IPS-18a (cell line): ENCODE results near the gene SMURF1.

ENCODE experiments used
- H3K27ac ChIP-seq: one replicate; pipeline ENCODE4 v1.5.1; 2013; ENCODE audit warnings: low read length
- H3K27me3 ChIP-seq: one replicate; pipeline ENCODE4 v1.6.1; 2013; ENCODE audit warnings: mild to moderate bottlenecking, low read length; ENCODE audit not compliant: control insufficient read depth, insufficient read depth
- H3K36me3 ChIP-seq: one replicate; pipeline ENCODE4 v1.6.1; 2013; ENCODE audit warnings: low read depth, low read length; ENCODE audit not compliant: control insufficient read depth
- H3K4me1 ChIP-seq: one replicate; pipeline ENCODE4 v1.6.1; 2013; ENCODE audit warnings: low read depth, low read length; ENCODE audit not compliant: control insufficient read depth
- H3K4me3 ChIP-seq: one replicate; pipeline ENCODE4 v1.5.1; 2013; ENCODE audit warnings: low read length
- H3K9ac ChIP-seq: one replicate; pipeline ENCODE4 v1.6.1; 2013; ENCODE audit warnings: mild to moderate bottlenecking, low read length, moderate library complexity
- H3K9me3 ChIP-seq: one replicate; pipeline ENCODE4 v1.6.1; 2013; ENCODE audit warnings: low read depth, low read length; ENCODE audit not compliant: control insufficient read depth

SMURF1 gene

DNA sequence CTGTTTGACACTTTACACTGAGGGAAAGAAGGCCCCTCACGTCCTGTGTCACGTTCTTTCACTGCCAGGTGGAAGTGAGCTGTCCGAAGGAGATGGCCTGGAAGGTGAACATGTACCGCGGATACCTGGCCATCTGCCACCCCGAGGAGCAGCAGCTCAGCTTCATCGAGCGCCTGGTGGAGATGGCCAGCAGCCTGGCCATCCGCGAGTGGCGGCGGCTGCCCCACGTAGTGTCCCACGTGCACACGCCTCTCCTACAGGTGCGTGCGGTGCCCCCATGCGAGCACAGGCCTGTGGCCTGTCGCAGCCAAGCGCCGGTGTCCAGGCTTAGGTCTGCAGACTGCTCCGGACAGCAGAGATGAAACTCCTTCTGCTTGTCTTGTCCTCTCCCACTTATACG lies 162.2 kb downstream of the SMURF1 start:
- Histone ChIP-seq H3K27ac (no peak overlapping the region), H3K4me1 (no peaks in the 10 kb centered on the region), H3K9ac (no peak overlapping the region), H3K27me3 (no peaks in the 10 kb centered on the region), H3K36me3 (peaks cover 90% of the 10 kb centered on the region), H3K9me3 (no peaks in the 10 kb centered on the region), H3K4me3 (no peak overlapping the region)

GRCh38 chr7:98978672-98979071 lies 165.2 kb downstream of the SMURF1 start:
- Histone ChIP-seq H3K9me3 (no peaks in the 10 kb centered on the region), H3K9ac (no peak overlapping the region)

More at GRCh38 chr7:98978672-98979071, 165.2 kb downstream of the SMURF1 start:
- Histone ChIP-seq H3K4me3 (no peak overlapping the region), H3K36me3 (peaks cover 95% of the 10 kb centered on the region), H3K4me1 (no peaks in the 10 kb centered on the region), H3K27ac (no peak overlapping the region), H3K27me3 (no peaks in the 10 kb centered on the region)
